ENCODE measurements around the gene CEP20. TPM values are rescaled to one million over a fixed set of nuclear protein-coding genes. Genes with fewer than 3 reads are reported as not detected.
"Not testable (repeated sequence)": the region's sequence is repeated elsewhere in the genome, so short reads cannot be mapped to it uniquely, and the experiment has no call there.

Gene CEP20
- total RNA-seq, 1 donor from 2014 or later = 101 TPM

DNA sequence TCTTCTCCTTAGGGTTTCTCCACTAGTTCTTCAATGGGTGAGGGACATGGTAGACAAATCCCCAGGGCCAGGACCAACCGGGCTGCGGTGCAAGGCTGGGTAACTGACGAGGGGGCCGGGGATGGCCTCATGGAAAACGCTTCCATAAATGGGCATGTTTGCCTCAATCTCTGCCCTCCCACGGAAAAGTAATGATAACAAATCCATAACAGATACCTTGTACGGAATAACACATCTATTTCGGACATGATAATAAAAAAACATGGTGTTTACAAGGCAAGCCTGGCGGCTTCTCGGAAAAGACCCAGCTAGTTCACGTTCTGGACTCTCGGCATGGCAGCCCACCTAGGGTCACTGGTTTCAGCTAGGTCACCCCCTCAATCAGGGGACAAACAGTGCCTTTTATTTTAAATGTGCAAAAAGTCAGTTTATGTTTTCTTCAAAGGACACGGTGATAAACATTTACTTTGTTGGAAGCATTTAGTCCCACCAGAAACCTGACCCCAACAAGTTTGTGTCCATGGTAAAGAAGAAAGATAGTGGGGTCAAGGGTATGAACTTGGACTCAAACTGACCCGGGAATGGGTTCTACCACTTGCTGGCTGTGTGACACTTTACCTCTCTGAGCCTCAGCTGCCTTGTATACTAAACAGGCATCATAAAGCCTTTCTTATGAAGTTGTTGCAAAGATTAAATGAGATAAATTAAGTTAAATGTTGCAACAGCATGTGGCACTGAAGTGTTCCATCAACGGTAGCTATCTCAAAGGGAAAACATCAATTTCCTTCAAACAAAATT is 33.3 kb downstream of the CEP20 start:
- DNase-seq (ENCODE audit: low spot score) = no peak
- Mint-ChIP-seq H3K4me3 (no peak overlapping the region), H3K9me3 (no peaks in the 10 kb centered on the region), H3K27me3 (ENCODE audit: insufficient read depth, low read depth) (peaks cover 41% of the 10 kb centered on the region), H3K4me1 (peaks cover 6% of the 10 kb centered on the region), H3K36me3 (no peaks in the 10 kb centered on the region), H3K27ac (no peak overlapping the region)
- H3F3A ChIP-seq (ENCODE audit: low read depth) = peaks cover 12% of the 10 kb centered on the region
- H4K20me1 ChIP-seq (ENCODE audit: low read depth) = peaks cover 3% of the 10 kb centered on the region
- peaks cover 10% of the 10 kb centered on the region for H3K4me1 ChIP-seq
- no peak overlapping the region for H3K4me3 ChIP-seq
- no peak overlapping the region for H3K9ac ChIP-seq
- H2AFZ ChIP-seq (replicated peaks) = no peak overlapping the region
- H3K9me3 ChIP-seq (ENCODE audit: low read depth) = no peaks in the 10 kb centered on the region
- H3K27ac ChIP-seq = no peak overlapping the region
- no peaks in the 10 kb centered on the region for H3K36me3 ChIP-seq
- TF ChIP-seq EZH2 (IDR thresholded peaks at IDR 0.05) = no peak
- peaks cover 70% of the 10 kb centered on the region for H3K27me3 ChIP-seq
- no peak overlapping the region for H3K4me2 ChIP-seq
- no peaks in the 10 kb centered on the region for H3K79me2 ChIP-seq (ENCODE audit: low read depth)

DNA sequence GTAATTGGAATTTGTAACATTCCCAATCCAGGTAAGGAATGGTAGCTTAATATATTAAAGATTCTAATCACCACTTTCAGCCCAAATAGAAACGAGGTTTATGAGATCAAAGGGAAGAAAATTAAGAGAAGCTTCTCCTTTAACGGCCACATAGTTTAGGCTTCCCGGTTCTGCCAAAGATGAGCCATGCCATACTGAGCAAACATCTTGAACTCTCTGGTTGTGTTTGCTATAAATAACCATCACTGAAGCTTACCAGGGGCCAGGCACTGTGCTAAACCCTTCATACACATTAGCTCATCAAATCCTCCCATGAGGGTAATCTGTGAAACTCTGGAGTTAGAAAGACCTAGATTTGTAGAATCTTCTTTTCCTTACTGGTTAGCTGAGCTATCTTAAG is 34.3 kb downstream of the CEP20 start:
- Mint-ChIP-seq H3K9me3 (no peaks in the 10 kb centered on the region), H3K4me1 (peaks cover 6% of the 10 kb centered on the region), H3K27ac (no peak overlapping the region), H3K36me3 (no peaks in the 10 kb centered on the region), H3K27me3 (ENCODE audit: insufficient read depth, low read depth) (peaks cover 41% of the 10 kb centered on the region), H3K4me3 (no peak overlapping the region)
- H3K36me3 ChIP-seq = no peaks in the 10 kb centered on the region
- no peak overlapping the region for H3K9ac ChIP-seq
- H3K79me2 ChIP-seq (ENCODE audit: low read depth) = no peaks in the 10 kb centered on the region
- H3K4me2 ChIP-seq = no peak overlapping the region
- H3K27ac ChIP-seq = no peak overlapping the region
- no peak overlapping the region for H3K4me3 ChIP-seq
- no peak overlapping the region for H2AFZ ChIP-seq (replicated peaks)
- H3K9me3 ChIP-seq (ENCODE audit: low read depth) = no peaks in the 10 kb centered on the region
- peaks cover 61% of the 10 kb centered on the region for H3K27me3 ChIP-seq
- TF ChIP-seq EZH2phosphoT487 (IDR thresholded peaks at IDR 0.05) (no peak), EZH2 (IDR thresholded peaks at IDR 0.05) (no peak)
- TF ChIP-seq, protein P1, sequence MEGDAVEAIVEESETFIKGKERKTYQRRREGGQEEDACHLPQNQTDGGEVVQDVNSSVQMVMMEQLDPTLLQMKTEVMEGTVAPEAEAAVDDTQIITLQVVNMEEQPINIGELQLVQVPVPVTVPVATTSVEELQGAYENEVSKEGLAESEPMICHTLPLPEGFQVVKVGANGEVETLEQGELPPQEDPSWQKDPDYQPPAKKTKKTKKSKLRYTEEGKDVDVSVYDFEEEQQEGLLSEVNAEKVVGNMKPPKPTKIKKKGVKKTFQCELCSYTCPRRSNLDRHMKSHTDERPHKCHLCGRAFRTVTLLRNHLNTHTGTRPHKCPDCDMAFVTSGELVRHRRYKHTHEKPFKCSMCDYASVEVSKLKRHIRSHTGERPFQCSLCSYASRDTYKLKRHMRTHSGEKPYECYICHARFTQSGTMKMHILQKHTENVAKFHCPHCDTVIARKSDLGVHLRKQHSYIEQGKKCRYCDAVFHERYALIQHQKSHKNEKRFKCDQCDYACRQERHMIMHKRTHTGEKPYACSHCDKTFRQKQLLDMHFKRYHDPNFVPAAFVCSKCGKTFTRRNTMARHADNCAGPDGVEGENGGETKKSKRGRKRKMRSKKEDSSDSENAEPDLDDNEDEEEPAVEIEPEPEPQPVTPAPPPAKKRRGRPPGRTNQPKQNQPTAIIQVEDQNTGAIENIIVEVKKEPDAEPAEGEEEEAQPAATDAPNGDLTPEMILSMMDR (IDR thresholded peaks at IDR 0.05) = no peak
- DNase-seq (ENCODE audit: low spot score) = no peak
- peaks cover 10% of the 10 kb centered on the region for H3K4me1 ChIP-seq
- peaks cover 3% of the 10 kb centered on the region for H4K20me1 ChIP-seq (ENCODE audit: low read depth)
- H3F3A ChIP-seq (ENCODE audit: low read depth) = peaks cover 7% of the 10 kb centered on the region

- H3F3A ChIP-seq (ENCODE audit: low read depth) = no peaks in the 10 kb centered on the region
- peaks cover 50% of the 10 kb centered on the region for H3K27me3 ChIP-seq
These were observed 35.4 kb downstream of the CEP20 start for GRCh38 chr16:15853021-15853420.

GRCh38 chr16:15850555-15850954 is 37.8 kb downstream of the CEP20 start:
- H3K4me1 ChIP-seq; H3K36me3 Mint-ChIP-seq; H3K4me1 Mint-ChIP-seq; H3K9me3 ChIP-seq (ENCODE audit: low read depth); H3K79me2 ChIP-seq (ENCODE audit: low read depth); DNase-seq (ENCODE audit: low spot score); H3K9me3 Mint-ChIP-seq; H3K36me3 ChIP-seq; H3K27ac Mint-ChIP-seq; H3K9ac ChIP-seq; H3K4me3 Mint-ChIP-seq; H3F3A ChIP-seq (ENCODE audit: low read depth); H3K27ac ChIP-seq; H2AFZ ChIP-seq (replicated peaks); H3K4me2 ChIP-seq; H3K4me3 ChIP-seq; H4K20me1 ChIP-seq (ENCODE audit: low read depth): not testable (repeated sequence)
- H3K27me3 ChIP-seq = peaks cover 26% of the 10 kb centered on the region
- peaks cover 21% of the 10 kb centered on the region for H3K27me3 Mint-ChIP-seq (ENCODE audit: insufficient read depth, low read depth)

More at GRCh38 chr16:15853021-15853420, 35.4 kb downstream of the CEP20 start:
- Mint-ChIP-seq H3K4me3 (no peak overlapping the region), H3K4me1 (peaks cover 6% of the 10 kb centered on the region), H3K9me3 (no peaks in the 10 kb centered on the region), H3K27me3 (ENCODE audit: insufficient read depth, low read depth) (peaks cover 34% of the 10 kb centered on the region), H3K27ac (no peak overlapping the region), H3K36me3 (no peaks in the 10 kb centered on the region)
- TF ChIP-seq EZH2 (IDR thresholded peaks at IDR 0.05) (no peak), EZH2phosphoT487 (IDR thresholded peaks at IDR 0.05) (no peak)
- TF ChIP-seq, protein P1 (IDR thresholded peaks at IDR 0.05) = no peak
- Histone ChIP-seq H2AFZ (replicated peaks) (no peak overlapping the region), H3K9ac (no peak overlapping the region), H3K27ac (no peak overlapping the region), H3K4me3 (no peak overlapping the region), H3K4me1 (peaks cover 10% of the 10 kb centered on the region), H3K9me3 (ENCODE audit: low read depth) (no peaks in the 10 kb centered on the region), H4K20me1 (ENCODE audit: low read depth) (peaks cover 3% of the 10 kb centered on the region), H3K4me2 (no peak overlapping the region), H3K79me2 (ENCODE audit: low read depth) (no peaks in the 10 kb centered on the region), H3K36me3 (no peaks in the 10 kb centered on the region)
- no peak for DNase-seq (ENCODE audit: low spot score)
